GM12874 (cell line): ENCODE measurements around the gene ACY1.

Experiments used
- CTCF ChIP-seq: IDR thresholded peaks from 2 replicates; pipeline ENCODE4 v1.5.1; 2011; ENCODE audit warnings: low read depth, mild to moderate bottlenecking, control low read depth, low read length, moderate library complexity; ENCODE audit not compliant: insufficient read depth

ACY1 gene

DNA sequence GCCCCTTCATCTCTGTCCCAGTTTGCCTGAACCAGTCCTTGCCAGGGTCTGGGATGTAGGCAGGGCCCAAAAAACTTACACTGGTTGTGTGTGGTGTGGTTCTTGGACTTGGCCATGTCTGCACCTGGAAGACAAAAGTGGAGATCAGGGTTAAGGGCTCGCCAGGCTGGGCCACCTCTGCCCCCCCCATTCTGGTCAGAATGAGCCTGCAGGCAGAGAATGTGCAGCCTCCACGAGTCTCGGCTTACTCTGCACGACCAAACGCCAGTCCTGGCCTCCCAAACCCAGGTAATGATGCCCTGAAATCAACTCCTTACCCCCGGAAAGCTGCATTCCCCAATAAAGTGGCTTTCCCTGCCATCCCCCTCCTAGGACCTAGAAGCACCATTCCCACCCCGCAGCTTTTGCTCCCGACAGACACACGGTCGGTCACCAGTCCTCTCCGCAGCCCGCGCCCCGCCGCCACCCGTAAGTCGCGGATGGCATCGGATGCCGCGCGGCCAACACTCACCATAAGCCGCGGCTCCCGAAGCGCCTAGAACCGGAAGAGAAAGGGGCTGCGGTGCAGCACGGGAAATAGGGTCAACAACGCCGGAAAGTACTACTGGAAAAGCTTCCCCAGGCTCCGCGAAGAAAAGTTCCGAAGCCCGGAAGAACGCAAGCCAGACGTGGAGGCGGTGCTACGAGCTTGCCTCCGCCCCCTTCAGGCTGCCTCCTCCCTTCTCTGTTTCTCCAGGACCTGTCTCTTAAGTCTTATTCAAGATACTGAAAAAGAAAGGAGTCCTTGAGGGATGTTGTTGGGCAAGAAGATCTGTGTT, 12.2 kb downstream of the ACY1 start, which contains the start of gene RPL29:
Gene RPL29, minus strand, starts transcription at position 550 of the 818 bp plus-strand sequence. Its CDS starts 434 bp downstream, at position 116.
- TF ChIP-seq CTCF, result no peak

DNA sequence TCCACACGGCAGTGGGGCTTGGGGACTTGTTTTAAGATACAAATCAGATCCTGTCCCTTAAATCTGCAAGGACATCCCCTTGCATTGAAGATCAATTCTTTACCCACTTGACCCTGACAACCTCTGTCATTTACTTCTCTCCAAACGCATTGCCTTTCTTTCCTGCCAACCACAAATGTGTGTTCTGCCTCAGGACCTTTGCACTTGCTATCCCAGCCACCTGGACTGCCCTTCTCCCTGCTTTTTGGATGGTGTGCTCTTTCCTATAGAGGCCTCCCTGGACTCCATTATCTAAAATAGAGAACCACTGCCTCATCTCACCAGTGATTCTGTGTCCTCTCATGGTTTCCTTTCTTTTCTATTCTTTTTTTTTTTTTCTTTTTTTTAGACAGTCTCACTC, 13.8 kb downstream of the ACY1 start:
- no peak for TF ChIP-seq CTCF

- no peak for TF ChIP-seq CTCF
These were observed 14.7 kb downstream of the ACY1 start for GRCh38 chr3:51997935-51998596.

GRCh38 chr3:51998774-51999173, 15.4 kb downstream of the ACY1 start:
- no peak for TF ChIP-seq CTCF

- TF ChIP-seq CTCF, result no peak
These were observed 16.5 kb downstream of the ACY1 start for GRCh38 chr3:51999846-52000245.

DNA sequence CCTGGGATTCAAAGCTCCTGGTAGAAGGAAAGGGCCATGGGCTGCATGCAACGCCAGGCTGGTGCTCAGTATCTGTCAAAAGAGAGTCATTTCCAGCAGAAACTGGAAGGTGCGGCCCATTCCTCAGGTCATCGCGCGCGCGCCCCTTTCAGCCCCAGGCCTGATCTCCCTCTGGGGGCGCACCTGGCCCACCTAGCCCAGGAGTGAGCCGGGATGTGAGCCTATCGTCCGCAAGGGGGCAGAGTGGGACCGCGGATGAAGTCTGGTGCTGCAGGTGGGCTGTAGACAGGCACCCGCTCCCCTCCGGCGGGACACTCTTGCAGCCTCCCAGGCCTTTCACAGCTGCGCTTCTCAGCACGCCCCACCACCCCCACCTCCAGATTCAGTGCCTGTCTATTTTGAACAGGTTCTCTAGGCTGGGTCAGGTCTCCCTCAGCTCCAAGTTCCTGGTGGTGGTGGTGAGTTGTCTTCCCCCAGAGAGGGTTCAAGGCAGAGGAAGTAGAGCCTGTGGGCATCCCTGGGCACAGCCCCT, 18.2 kb downstream of the ACY1 start:
- TF ChIP-seq CTCF, result peak; percentile 98

DNA sequence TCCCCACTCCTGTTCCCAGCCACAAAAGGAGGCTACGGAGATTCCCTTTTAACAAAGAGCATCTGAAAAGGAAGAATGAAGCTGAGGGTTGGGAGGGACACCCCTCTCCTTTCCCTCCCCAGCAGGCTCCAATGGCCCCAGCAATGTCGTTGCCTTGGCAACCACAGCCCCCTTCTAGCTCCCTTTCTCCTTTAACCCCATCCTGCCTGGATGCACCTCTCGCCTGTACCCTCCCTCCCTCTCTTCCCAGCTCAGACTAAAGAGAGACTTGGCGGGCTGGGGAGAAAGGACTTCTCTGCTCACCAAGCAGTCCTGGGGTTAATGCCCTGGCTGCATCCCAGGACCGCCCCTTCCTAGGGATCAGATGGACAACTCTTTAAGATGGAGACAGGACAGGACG, 19.4 kb downstream of the ACY1 start:
- TF ChIP-seq CTCF, result no peak
